Natural killer cell treated with Interleukin-12 subunit alpha and Interleukin-12 subunit beta and Interleukin-15 and Interleukin-18, amount 100 ng/mL, for 72 hours (primary cell): ENCODE data around the gene PLCL2. TPM values are rescaled to one million over a fixed set of nuclear protein-coding genes. Genes with fewer than 3 reads are reported as not detected.
A peak's percentile ranks its signal among the peaks of the same experiment; 100 is the strongest.
"Not testable (repeated sequence)": the region's sequence is repeated elsewhere in the genome, so short reads cannot be mapped to it uniquely, and the experiment has no call there.

Experiments
- ATAC-seq, 2 donors: fragments of 150-1000 bp; cut with Tn5 transposase in 1 of 2; sonication (Bioruptor Pico), chemical (Tn5 transposase) in 1 of 2; 2 replicates each; pipeline ENCODE4 v1.10.0; 2021
- DNase-seq: peaks from one replicate; pipeline ENCODE4 v3.0.0; 2022; ENCODE audit warnings: low spot score
- H3K27ac Mint-ChIP-seq, 2 donors: 1 replicate in 1 of 2; 2 replicates in 1 of 2; pipeline ENCODE4 v1.8.0; 2022; ENCODE audit warnings: mixed read lengths in 2 of 2, mild to moderate bottlenecking in 1 of 2, moderate library complexity in 1 of 2
- H3K27me3 Mint-ChIP-seq, 2 donors: 1 replicate in 1 of 2; 2 replicates in 1 of 2; pipeline ENCODE4 v1.8.0; 2022; ENCODE audit warnings: mixed read lengths in 2 of 2
- H3K36me3 Mint-ChIP-seq: one replicate; pipeline ENCODE4 v1.8.0; 2022; ENCODE audit warnings: mixed read lengths
- H3K4me1 Mint-ChIP-seq, 2 donors: 1 replicate in 1 of 2; 2 replicates in 1 of 2; pipeline ENCODE4 v1.8.0; 2022; ENCODE audit warnings: low read depth in 2 of 2, mixed read lengths in 2 of 2, mild to moderate bottlenecking in 1 of 2
- H3K4me3 Mint-ChIP-seq: one replicate; pipeline ENCODE4 v1.8.0; 2022; ENCODE audit warnings: mixed read lengths
- H3K9me3 Mint-ChIP-seq: 2 replicates; pipeline ENCODE4 v1.8.0; 2022; ENCODE audit warnings: mixed read lengths
- total RNA-seq, 2 donors: library from RNA; stranded (reverse); gene quantifications; one replicate each; pipeline ENCODE4 v1.2.3, GENCODE V29; 2022

PLCL2 gene
- total RNA-seq, 2 donors from 2014 or later: 12.5 to 17.2 TPM

GRCh38 chr3:16950845-16951244 lies 66.1 kb downstream of the PLCL2 start:
- peaks cover 27 to 42% of the 10 kb centered on the region in 2 donors for H3K4me1 Mint-ChIP-seq
- H3K36me3 Mint-ChIP-seq: no peaks in the 10 kb centered on the region
- no peak overlapping the region for H3K27ac Mint-ChIP-seq
- no peak overlapping the region for H3K4me3 Mint-ChIP-seq
- ATAC-seq: no peak
- no peaks in the 10 kb centered on the region for H3K27me3 Mint-ChIP-seq
- no peaks in the 10 kb centered on the region for H3K9me3 Mint-ChIP-seq
- no peak for DNase-seq

DNA sequence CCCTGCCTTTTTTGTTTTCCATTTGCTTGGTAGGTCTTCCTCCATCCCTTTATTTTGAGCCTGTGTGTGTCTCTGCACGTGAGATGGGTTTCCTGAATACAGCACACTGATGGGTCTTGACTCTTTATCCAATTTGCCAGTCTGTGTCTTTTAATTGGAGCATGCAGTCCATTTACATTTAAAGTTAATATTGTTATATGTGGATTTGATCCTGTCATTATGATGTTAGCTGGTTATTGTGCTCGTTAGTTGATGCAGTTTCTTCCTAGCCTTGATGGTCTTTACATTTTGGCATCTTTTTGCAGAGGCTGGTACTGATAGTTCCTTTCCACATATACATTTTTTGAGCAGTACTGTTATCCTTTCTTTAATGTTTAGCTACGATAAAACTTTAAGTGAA lies 73.1 kb downstream of the PLCL2 start:
- H3K4me3 Mint-ChIP-seq, H3K36me3 Mint-ChIP-seq, H3K27ac Mint-ChIP-seq, H3K9me3 Mint-ChIP-seq, ATAC-seq, DNase-seq, H3K27me3 Mint-ChIP-seq: not testable (repeated sequence)
- peaks cover 27 to 37% of the 10 kb centered on the region in 2 donors for H3K4me1 Mint-ChIP-seq

DNA sequence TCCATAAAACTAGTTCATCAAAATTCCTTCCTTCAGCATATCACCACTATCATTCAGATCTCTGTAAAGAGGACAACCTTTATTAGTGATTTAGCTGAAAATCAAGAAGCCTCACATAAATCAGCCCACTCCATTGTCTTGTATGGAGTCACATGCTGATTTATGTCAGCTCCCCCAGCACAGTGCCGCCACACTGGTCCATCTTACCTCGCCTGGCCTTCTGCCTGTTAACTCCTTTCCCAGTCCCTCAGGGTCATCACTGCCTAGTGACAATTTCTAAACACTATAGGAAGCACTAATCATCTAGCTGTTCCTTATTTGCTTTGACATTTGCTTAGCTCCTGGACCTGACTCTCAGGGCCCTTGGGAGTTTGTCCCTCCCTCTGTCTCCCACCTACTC lies 75.4 kb downstream of the PLCL2 start:
- Mint-ChIP-seq H3K27ac (peak overlapping the region in 1 of 2 donors; percentile 13), H3K4me3 (no peak overlapping the region), H3K27me3 (no peaks in the 10 kb centered on the region), H3K9me3 (peaks cover 4% of the 10 kb centered on the region), H3K36me3 (no peaks in the 10 kb centered on the region), H3K4me1 (peaks cover 31 to 37% of the 10 kb centered on the region in 2 donors)
- DNase-seq (no peak), ATAC-seq (no peak)

- Mint-ChIP-seq H3K27ac (no peak overlapping the region), H3K36me3 (no peaks in the 10 kb centered on the region), H3K27me3 (no peaks in the 10 kb centered on the region), H3K4me3 (no peak overlapping the region), H3K9me3 (peaks cover 3% of the 10 kb centered on the region), H3K4me1 (peaks cover 30 to 36% of the 10 kb centered on the region in 2 donors)
- no peak for ATAC-seq
- DNase-seq: no peak
Measured at GRCh38 chr3:16961621-16962205, 77.0 kb downstream of the PLCL2 start.

DNA sequence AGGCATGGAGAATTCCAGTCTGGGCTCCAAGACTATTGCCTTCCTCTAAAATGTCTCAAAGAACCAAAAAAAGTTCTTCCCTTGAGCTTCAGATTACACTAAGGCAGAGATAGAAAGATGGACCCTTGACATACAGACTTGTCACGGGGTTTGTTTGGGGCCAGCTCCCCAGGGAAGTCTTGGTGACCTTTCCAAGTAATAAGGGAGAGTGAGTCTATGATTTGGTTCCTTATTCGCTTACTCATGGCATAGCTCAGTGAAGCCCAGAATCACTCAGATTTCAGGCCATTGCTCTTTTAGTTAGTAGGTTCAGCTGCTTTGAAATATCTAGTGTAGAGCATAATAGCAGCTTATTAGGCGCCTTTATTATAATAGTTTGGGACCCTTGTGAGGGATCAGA lies 90.3 kb downstream of the PLCL2 start:
- Mint-ChIP-seq H3K4me1 (peaks cover 55 to 64% of the 10 kb centered on the region in 2 donors), H3K4me3 (no peak overlapping the region), H3K27ac (peak overlapping the region in 1 of 2 donors; percentile 32), H3K9me3 (peaks cover 12% of the 10 kb centered on the region), H3K27me3 (no peaks in the 10 kb centered on the region), H3K36me3 (peaks cover 11% of the 10 kb centered on the region)
- no peak for DNase-seq
- no peak for ATAC-seq

DNA sequence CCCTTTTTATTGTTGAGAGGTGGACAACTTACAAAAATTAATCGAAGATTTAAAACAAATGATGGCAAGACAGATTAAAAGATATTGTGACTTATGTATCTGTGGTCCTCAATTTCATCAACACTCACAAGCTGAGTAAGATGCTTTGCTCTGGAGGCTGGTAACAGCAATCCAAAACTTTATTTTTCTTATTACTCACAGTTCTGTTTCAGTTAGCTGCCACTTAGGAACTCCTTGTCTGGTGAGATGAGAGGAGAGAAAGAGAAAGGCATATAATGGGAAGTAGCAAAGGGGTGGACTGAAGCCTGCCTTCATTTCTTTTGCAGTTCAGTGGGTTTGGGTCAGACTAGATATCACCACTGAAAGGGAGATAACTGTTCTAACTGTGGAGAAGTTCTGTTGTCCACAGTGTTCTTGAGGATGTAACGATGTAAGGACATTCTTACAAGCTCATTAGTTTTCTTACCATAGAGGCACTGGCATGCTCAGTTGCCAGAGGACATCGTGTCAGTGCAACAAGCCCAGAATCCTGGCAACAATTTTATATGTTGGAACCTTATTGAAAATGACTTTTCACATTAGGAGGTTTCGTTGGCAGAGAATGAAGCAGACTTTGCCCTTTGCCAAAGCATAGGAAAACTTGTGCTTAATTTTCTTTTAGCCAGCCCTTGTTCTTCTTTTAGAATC lies 93.6 kb downstream of the PLCL2 start:
- ATAC-seq: no peak
- peak overlapping the region in 1 of 2 donors; percentile 61 for H3K27ac Mint-ChIP-seq

DNA sequence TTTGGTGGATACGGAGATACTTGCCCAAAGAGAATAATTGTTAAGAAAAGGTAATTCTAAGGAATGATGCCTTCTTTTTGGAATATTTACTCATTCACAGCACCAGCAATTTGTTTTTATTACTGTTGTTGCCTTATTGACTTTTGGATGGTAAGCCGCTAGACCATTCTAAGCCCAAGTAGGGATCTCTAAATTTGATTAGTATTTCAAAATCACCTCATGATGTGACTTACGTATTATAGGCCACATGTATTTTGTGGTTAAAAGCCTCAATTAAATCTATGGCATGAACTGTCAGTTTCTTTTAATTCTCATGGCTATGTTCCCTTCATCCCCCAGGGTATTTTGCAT lies 94.1 kb downstream of the PLCL2 start:
- no peak for ATAC-seq
- Mint-ChIP-seq H3K9me3 (peaks cover 4% of the 10 kb centered on the region), H3K36me3 (no peaks in the 10 kb centered on the region), H3K4me1 (peaks cover 43 to 55% of the 10 kb centered on the region in 2 donors), H3K27ac (no peak overlapping the region), H3K4me3 (no peak overlapping the region), H3K27me3 (no peaks in the 10 kb centered on the region)
- DNase-seq: no peak

More for the DNA sequence above, 93.6 kb downstream of the PLCL2 start:
- Mint-ChIP-seq H3K4me3 (no peak overlapping the region), H3K4me1 (peaks cover 47 to 60% of the 10 kb centered on the region in 2 donors), H3K36me3 (no peaks in the 10 kb centered on the region), H3K27me3 (no peaks in the 10 kb centered on the region), H3K9me3 (peaks cover 9% of the 10 kb centered on the region)
- no peak for DNase-seq

DNA sequence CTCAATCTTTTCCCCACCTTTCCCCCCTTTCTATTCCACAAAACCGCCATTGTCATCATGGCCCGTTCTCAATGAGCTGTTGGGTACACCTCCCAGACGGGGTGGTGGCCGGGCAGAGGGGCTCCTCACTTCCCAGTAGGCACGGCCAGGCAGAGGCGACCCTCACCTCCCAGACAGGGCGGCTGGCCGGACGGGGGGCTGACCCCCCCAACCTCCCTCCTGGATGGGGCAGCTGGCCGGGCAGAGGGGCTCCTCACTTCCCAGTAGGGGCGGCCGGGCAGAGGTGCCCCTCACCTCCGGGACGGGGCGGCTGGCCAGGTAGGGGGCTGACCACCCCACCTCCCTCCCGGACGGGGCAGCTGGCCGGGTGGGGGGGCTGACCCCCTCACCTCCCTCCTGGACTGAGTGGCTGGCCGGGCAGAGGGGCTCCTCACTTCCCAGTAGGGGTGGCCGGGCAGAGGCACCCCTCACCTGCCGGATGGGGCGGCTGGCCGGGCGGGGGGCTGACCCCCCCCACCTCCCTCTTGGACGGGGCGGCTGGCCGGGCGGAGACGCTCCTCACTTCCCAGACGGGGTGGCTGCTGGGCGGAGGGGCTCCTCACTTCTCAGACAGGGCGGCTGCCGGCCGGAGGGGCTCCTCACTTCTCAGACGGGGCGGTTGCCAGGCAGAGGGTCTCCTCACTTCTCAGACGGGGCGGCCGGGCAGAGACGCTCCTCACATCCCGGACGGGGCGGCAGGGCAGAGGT lies 95.2 kb downstream of the PLCL2 start:
- peaks cover 32 to 45% of the 10 kb centered on the region in 2 donors for H3K4me1 Mint-ChIP-seq
- H3K27ac Mint-ChIP-seq, H3K36me3 Mint-ChIP-seq, H3K27me3 Mint-ChIP-seq, DNase-seq, H3K9me3 Mint-ChIP-seq, H3K4me3 Mint-ChIP-seq, ATAC-seq: not testable (repeated sequence)

DNA sequence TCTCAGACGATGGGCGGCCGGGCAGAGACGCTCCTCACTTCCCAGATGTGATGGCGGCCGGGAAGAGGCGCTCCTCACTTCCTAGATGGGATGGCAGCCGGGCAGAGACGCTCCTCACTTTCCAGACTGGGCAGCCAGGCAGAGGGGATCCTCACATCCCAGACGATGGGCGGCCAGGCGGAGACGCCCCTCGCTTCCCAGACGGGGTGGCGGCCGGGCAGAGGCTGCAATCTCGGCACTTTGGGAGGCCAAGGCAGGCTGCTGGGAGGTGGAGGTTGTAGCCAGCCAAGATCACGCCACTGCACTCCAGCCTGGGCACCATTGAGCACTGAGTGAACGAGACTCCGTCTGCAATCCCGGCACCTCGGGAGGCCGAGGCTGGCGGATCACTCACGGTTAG lies 95.8 kb downstream of the PLCL2 start:
- not testable (repeated sequence) for DNase-seq, H3K27ac Mint-ChIP-seq, H3K36me3 Mint-ChIP-seq, H3K27me3 Mint-ChIP-seq, H3K4me3 Mint-ChIP-seq, H3K9me3 Mint-ChIP-seq, ATAC-seq
- H3K4me1 Mint-ChIP-seq: peaks cover 33 to 39% of the 10 kb centered on the region in 2 donors

GRCh38 chr3:16982460-16982859 lies 97.7 kb downstream of the PLCL2 start:
- Mint-ChIP-seq H3K36me3 (no peaks in the 10 kb centered on the region), H3K9me3 (no peaks in the 10 kb centered on the region), H3K27me3 (no peaks in the 10 kb centered on the region), H3K4me1 (peaks cover 20 to 24% of the 10 kb centered on the region in 2 donors), H3K4me3 (no peak overlapping the region), H3K27ac (peak overlapping the region in 1 of 2 donors; percentile 76)
- no peak for ATAC-seq
- no peak for DNase-seq

- H3K27ac Mint-ChIP-seq: no peak overlapping the region
- H3K9me3 Mint-ChIP-seq: no peaks in the 10 kb centered on the region
- peaks cover 23 to 29% of the 10 kb centered on the region in 2 donors for H3K4me1 Mint-ChIP-seq
- no peaks in the 10 kb centered on the region for H3K36me3 Mint-ChIP-seq
- no peak for ATAC-seq
- H3K4me3 Mint-ChIP-seq: no peak overlapping the region
- DNase-seq: no peak
- no peaks in the 10 kb centered on the region for H3K27me3 Mint-ChIP-seq
Measured at GRCh38 chr3:16985608-16986007, 100.9 kb downstream of the PLCL2 start.

DNA sequence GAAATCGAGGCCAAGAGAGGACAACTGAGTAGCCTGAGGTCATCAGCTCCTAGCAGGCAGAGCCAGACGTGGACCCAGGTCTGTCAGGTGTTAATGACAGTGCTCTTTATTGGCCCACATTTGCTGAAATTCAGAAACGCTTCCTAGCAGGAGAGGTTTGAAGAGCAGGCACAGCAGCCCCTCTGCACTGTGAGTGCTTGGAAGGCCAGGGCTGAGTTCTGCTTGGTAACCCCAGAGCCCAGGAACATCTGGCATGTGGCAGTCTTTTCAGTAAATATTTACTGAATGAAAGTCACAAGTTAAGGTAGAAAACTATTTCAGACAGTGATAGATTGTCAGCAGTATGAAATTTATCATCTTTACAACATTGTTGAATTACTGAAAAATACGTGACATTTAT lies 102.4 kb downstream of the PLCL2 start:
- Mint-ChIP-seq H3K9me3 (no peaks in the 10 kb centered on the region), H3K4me1 (peaks cover 19 to 38% of the 10 kb centered on the region in 2 donors), H3K36me3 (no peaks in the 10 kb centered on the region), H3K27me3 (no peaks in the 10 kb centered on the region), H3K4me3 (no peak overlapping the region), H3K27ac (no peak overlapping the region)
- ATAC-seq (no peak), DNase-seq (no peak)

DNA sequence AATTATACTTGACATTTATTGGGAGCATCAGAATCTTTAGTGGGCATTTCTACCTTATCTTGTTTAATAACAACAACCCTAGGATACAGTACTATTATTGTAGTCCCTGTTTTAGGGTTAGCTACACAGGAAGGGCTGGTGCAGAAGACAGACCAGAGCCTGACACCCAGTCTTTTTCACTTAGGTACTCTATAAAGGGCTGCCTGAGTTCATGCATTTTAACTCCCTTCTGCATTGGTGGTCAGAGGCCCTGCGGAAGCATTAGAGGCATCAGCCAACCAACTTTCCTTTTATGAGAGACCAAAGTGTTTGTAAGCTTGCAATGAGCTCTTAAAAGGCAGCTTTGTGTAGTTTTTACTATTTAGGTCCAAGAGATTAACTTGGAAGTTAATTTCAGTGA lies 105.4 kb downstream of the PLCL2 start:
- H3K36me3 Mint-ChIP-seq: no peaks in the 10 kb centered on the region
- H3K27ac Mint-ChIP-seq: no peak overlapping the region
- peaks cover 44 to 52% of the 10 kb centered on the region in 2 donors for H3K4me1 Mint-ChIP-seq
- no peak overlapping the region for H3K4me3 Mint-ChIP-seq
- no peaks in the 10 kb centered on the region for H3K27me3 Mint-ChIP-seq
- no peaks in the 10 kb centered on the region for H3K9me3 Mint-ChIP-seq
- no peak for ATAC-seq
- no peak for DNase-seq

GRCh38 chr3:16992198-16992597 lies 107.4 kb downstream of the PLCL2 start:
- ATAC-seq (peak; percentile 65 to 69), DNase-seq (no peak)
- Mint-ChIP-seq H3K27me3 (no peaks in the 10 kb centered on the region), H3K4me3 (peak overlapping the region; percentile 38), H3K36me3 (no peaks in the 10 kb centered on the region), H3K9me3 (no peaks in the 10 kb centered on the region), H3K4me1 (peaks cover 56 to 65% of the 10 kb centered on the region in 2 donors), H3K27ac (peak overlapping the region; percentile 28 to 55)
